Transverse colon (tissue), 4 donors: ENCODE data around the gene TWF2. TPM values are rescaled to one million over a fixed set of nuclear protein-coding genes. Genes with fewer than 3 reads are reported as not detected.
"Not testable (repeated sequence)": the region's sequence is repeated elsewhere in the genome, so short reads cannot be mapped to it uniquely, and the experiment has no call there.

Experiments
- DNase-seq: peaks from one replicate; pipeline ENCODE4 v3.0.0-alpha.2; 2019
- H3K27ac ChIP-seq, 4 donors: fragments of 200-600 bp; sonication (generic); 2 replicates each; pipeline ENCODE4 v1.5.1; 2016 to 2018; ENCODE audit warnings: inconsistent platforms in 4 of 4
- H3K27me3 ChIP-seq: fragments of 200-600 bp; sonication (generic); 2 replicates; pipeline ENCODE4 v1.5.1; 2017; ENCODE audit warnings: inconsistent platforms
- H3K36me3 ChIP-seq, 4 donors: fragments of 200-600 bp; sonication (generic); 2 replicates each; pipeline ENCODE4 v1.5.1; 2017 to 2019; ENCODE audit warnings: inconsistent platforms in 4 of 4
- H3K4me1 ChIP-seq, 4 donors: fragments of 200-600 bp; sonication (generic); 2 replicates each; pipeline ENCODE4 v1.5.1; 2017 to 2020; ENCODE audit warnings: inconsistent platforms in 4 of 4
- H3K4me3 ChIP-seq, 4 donors: fragments of 200-600 bp; sonication (generic); 1 replicate in 1 of 4; 2 replicates in 3 of 4; pipeline versions ENCODE4 v1.5.1 to v1.6.1; 2017 to 2019; ENCODE audit warnings: inconsistent platforms in 4 of 4
- H3K9me3 ChIP-seq, 2 donors: fragments of 200-600 bp; sonication (generic); 2 replicates each; pipeline ENCODE4 v1.5.1; 2017 to 2019; ENCODE audit warnings: inconsistent platforms in 2 of 2
- EP300 ChIP-seq: sonication (generic); formaldehyde crosslinking; IDR thresholded peaks from one replicate; pipeline ENCODE4 v1.6.1; 2017; ENCODE audit warnings: antibody characterized with exemption, low read depth
- POLR2A ChIP-seq: fragments of 450-650 bp; IDR thresholded peaks from one replicate; pipeline ENCODE4 v1.6.1; 2016; ENCODE audit warnings: antibody characterized with exemption, mild to moderate bottlenecking, moderate library complexity
- POLR2AphosphoS5 ChIP-seq, 3 donors: sonication (generic); formaldehyde crosslinking; IDR thresholded peaks; one replicate each; pipeline ENCODE4 v1.6.1; 2016; ENCODE audit warnings: antibody characterized with exemption in 3 of 3
- WGBS, 2 donors: methylation state at CpG; one replicate each; pipeline ENCODE4 v1.1.5; 2018; ENCODE audit warnings: low coverage in 1 of 2; 5-methylcytosine and 5-hydroxymethylcytosine counted together
- in situ Hi-C, 4 donors: fragments of 200-750 bp; cut with MboI; loops; one replicate each; pipeline versions ENCODE4 v1.15.0 to v1.15.1; 2017; ENCODE audit warnings: low sequenced_read_pairs in 3 of 4, low pct_ligation_motif_present in 1 of 4, low pct_unique_long_range_greater_than_20kb in 1 of 4
- intact Hi-C: fragments of 100-400 bp; cut with DNase I; formaldehyde crosslinking; loops from one replicate; pipeline ENCODE4 v1.15.1; 2023; ENCODE audit warnings: low total_unique reads
- total RNA-seq, 4 donors: library from RNA; depleted of rRNA; stranded (reverse); fragments of >200 nt; gene quantifications; one replicate each; pipeline ENCODE4 v1.1.0, GENCODE V29; 2016
- TF ChIP-seq, protein P1 (sequence below), 5 experiments: fragments of 200-600 bp in 3 of 5; fragments of 450-650 bp in 2 of 5; sonication (generic) in 3 of 5; IDR thresholded peaks; 1 replicate in 2 of 5; 2 replicates in 3 of 5; pipeline ENCODE4 v1.5.1; 2016 to 2017; ENCODE audit warnings: antibody characterized with exemption in 5 of 5, inconsistent platforms in 3 of 5, mild to moderate bottlenecking in 2 of 5, moderate library complexity in 1 of 5

TWF2 gene
- total RNA-seq = 10 to 100 TPM; 29.9 to 82.7 (median 61.0) TPM

DNA sequence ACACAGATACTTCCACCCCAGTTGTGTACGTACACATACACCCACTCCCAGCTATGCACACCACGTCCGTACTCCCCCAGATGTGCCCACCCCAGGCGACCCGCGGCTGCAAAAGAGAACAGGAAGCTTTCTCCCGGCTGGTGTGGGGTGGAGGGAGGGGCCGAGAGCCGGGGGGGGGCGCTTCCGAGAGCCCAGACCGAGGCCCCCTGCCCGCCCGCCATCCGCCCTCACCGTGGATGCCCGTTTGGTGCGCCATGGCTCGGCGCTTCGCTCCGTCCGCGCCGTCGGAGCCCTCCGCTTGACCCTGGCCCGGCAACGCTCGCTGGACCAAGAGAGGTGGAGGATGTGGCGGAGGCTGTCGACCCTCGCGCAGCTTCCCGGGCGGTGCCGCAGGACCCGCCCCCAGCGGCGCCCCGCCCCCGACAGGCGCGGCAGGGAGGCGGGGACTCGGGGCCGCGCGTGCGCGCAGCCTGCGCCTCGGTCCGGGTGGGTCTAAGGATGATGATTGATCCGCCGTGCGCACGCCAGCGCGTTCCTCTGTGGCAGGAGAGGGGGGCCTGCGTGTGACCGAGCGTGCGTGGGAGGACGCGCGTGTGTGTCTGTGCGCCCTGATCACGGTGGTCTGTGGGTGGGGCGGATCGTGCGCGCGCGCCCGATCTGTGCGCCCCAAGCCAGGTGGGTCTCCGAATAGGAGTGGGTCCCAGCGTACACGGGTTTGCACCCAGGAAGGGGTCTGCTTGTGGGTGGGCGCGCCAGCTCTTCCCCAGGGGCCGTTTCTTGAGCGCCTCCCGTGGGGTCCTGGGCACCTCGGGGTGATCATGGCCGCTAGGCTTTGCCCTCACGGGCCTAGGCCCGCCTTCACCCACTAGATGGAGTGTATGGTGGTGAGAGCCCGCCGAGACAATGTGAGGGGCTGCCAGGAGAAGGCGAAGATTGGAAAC lies at the start of gene TWF2:
Gene TWF2, minus strand, starts transcription at position 398 of the 941 bp plus-strand sequence. Its CDS starts 142 bp downstream, at position 256.
- TF ChIP-seq, protein P1, sequence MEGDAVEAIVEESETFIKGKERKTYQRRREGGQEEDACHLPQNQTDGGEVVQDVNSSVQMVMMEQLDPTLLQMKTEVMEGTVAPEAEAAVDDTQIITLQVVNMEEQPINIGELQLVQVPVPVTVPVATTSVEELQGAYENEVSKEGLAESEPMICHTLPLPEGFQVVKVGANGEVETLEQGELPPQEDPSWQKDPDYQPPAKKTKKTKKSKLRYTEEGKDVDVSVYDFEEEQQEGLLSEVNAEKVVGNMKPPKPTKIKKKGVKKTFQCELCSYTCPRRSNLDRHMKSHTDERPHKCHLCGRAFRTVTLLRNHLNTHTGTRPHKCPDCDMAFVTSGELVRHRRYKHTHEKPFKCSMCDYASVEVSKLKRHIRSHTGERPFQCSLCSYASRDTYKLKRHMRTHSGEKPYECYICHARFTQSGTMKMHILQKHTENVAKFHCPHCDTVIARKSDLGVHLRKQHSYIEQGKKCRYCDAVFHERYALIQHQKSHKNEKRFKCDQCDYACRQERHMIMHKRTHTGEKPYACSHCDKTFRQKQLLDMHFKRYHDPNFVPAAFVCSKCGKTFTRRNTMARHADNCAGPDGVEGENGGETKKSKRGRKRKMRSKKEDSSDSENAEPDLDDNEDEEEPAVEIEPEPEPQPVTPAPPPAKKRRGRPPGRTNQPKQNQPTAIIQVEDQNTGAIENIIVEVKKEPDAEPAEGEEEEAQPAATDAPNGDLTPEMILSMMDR (IDR thresholded peaks at IDR 0.05) = peak; percentile 33 to 71 (median 47)
- TF ChIP-seq POLR2AphosphoS5 (IDR thresholded peaks at IDR 0.05) (peak; percentile 67 to 78 (median 70)), POLR2A (peak; percentile 56), EP300 (no peak)

DNA sequence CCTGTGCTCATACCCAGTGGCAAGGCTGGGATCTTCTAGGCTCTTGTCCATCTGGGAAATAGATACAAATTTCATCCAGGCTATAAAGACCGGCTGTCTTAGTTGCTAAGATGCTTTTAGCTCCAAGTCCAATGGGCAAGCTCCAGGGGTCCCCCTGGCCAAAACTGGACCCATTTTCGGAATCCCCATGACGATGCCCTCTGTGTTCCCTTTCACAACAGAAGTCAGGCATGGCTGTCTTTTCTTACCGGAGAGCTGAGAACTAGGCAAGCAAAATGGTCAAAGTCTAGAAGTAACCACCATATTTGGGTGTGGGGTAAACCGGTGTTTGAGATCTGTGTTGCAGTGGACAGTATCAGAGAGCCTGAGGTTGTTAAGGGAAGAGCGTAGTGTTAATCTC lies 49.7 kb upstream of the TWF2 start:
- no peak for DNase-seq
- intact Hi-C loops = loop anchor here (10.0 kb wide), 1 partner anchor 1954 kb away; no protein-coding TSS in a partner anchor
- Histone ChIP-seq H3K4me3 (peak overlapping the region in 2 of 4 donors; percentile 76 to 87), H3K9me3 (no peaks in the 10 kb centered on the region), H3K36me3 (no peaks in the 10 kb centered on the region), H3K4me1 (peaks cover 16 to 50% (median 31%) of the 10 kb centered on the region in 4 donors), H3K27ac (peak overlapping the region; percentile 98 to 99 (median 98)), H3K27me3 (no peaks in the 10 kb centered on the region)
- WGBS, 2 donors = 84 to 88% methylated on average over 4 to 6 of the region's 6 CpGs
- no peak for TF ChIP-seq EP300
- TF ChIP-seq, protein P1 (IDR thresholded peaks at IDR 0.05) = no peak
- in situ Hi-C loops = loop anchor here in 2 of 4 donors (5.0 to 10.0 kb wide), 2 partner anchors 54 to 56 kb away; partner anchors contain the start of gene TWF2 (in 1 of the 2)

More for the DNA sequence above, at the start of gene TWF2:
- peak; percentile 85 for DNase-seq
- Histone ChIP-seq H3K27ac (peak within 1 kb of the TSS; percentile 86 to 96 (median 94)), H3K9me3 (no peaks in the 10 kb centered on the region), H3K27me3 (no peaks in the 10 kb centered on the region), H3K4me3 (peak within 1 kb of the TSS; percentile 69 to 82 (median 76)), H3K4me1 (peaks cover 24 to 42% (median 31%) of the 10 kb centered on the region in 4 donors), H3K36me3 (no peaks in the 10 kb centered on the region)
- WGBS, 2 donors = 0 to 1% methylated on average over 1 to 84 of the region's 92 CpGs
- in situ Hi-C loops (loop anchor here in 3 of 4 donors (10.0 to 25.0 kb wide), 2 partner anchors 46 to 98 kb away; partner anchors contain the start of gene GLYCTK (in 1 of the 3)), intact Hi-C loops (loop anchor here (2.0 kb wide), 1 partner anchor 40 kb away; the partner anchor contains the start of gene WDR82)

DNA sequence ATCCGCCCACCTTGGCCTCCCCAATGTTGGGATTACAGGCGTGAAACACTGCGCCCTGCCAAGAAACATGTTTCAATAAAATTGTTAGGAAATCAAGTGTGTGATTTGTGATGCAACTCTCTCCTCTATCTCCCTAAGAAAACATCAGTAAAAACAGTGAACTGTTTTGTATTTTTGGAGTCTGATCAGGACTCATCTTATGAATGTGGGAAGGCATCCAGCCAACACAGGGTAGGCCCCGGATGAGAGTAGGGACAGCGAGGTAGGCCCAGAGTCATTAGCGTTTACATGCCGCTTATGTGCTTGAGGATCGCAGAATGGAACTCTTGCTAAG lies 47.8 kb upstream of the TWF2 start:
- no peak for DNase-seq
- Histone ChIP-seq H3K27me3 (no peaks in the 10 kb centered on the region), H3K27ac (peak overlapping the region; percentile 98 to 99 (median 98)), H3K4me1 (peaks cover 15 to 62% (median 34%) of the 10 kb centered on the region in 4 donors), H3K4me3 (peak overlapping the region in 3 of 4 donors; percentile 67 to 87 (median 76)), H3K9me3 (no peaks in the 10 kb centered on the region), H3K36me3 (no peaks in the 10 kb centered on the region)
- intact Hi-C loops = loop anchor here (10.0 kb wide), 1 partner anchor 1952 kb away; no protein-coding TSS in a partner anchor
- no peak for TF ChIP-seq POLR2AphosphoS5 (IDR thresholded peaks at IDR 0.05)
- TF ChIP-seq, protein P1 (IDR thresholded peaks at IDR 0.05) = no peak
- no peak for TF ChIP-seq POLR2A
- no peak for TF ChIP-seq EP300
- in situ Hi-C loops = loop anchor here in 2 of 4 donors (5.0 to 10.0 kb wide), 2 partner anchors 52 to 54 kb away; partner anchors contain the start of gene TWF2 (in 1 of the 2)
- 67 to 71% methylated on average over 5 to 8 of the region's 8 CpGs for WGBS, 2 donors

DNA sequence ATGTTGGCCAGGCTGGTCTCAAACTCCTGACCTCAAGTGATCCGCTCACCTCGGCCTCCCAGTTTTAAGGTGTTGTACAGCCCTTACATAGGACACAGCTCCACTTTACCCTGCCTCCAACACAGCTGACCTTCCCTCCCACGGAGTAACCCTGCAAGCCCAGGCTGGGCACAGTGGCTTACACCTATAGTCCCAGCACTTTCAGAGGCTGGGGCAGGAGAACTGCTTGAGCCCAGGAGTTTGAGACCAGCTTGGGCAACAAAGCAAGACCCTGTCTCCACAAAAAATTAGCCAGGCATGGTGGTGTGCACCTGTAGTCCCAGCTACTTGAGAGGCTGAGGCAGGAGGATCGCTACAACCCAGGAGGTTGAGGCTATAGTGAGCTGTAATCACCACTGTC lies 45.1 kb upstream of the TWF2 start:
- DNase-seq, H3K4me3 ChIP-seq, H3K27me3 ChIP-seq, H3K36me3 ChIP-seq, H3K9me3 ChIP-seq: not testable (repeated sequence)
- intact Hi-C loops = loop anchor here (10.0 kb wide), 1 partner anchor 1949 kb away; no protein-coding TSS in a partner anchor
- WGBS, 2 donors = 95% methylated on average over 4 of the region's 4 CpGs; no CpG with 5 or more reads in 1 of the 2 donors
- Histone ChIP-seq H3K27ac (peak overlapping the region; percentile 67 to 76 (median 71)), H3K4me1 (peaks cover 19 to 72% (median 33%) of the 10 kb centered on the region in 4 donors)
- in situ Hi-C loops = loop anchor here in 1 of 4 donors (10.0 kb wide), 1 partner anchor 49 kb away; the partner anchor contains the start of gene TWF2
